ENCODE measurements around the gene WDR3.

DNA sequence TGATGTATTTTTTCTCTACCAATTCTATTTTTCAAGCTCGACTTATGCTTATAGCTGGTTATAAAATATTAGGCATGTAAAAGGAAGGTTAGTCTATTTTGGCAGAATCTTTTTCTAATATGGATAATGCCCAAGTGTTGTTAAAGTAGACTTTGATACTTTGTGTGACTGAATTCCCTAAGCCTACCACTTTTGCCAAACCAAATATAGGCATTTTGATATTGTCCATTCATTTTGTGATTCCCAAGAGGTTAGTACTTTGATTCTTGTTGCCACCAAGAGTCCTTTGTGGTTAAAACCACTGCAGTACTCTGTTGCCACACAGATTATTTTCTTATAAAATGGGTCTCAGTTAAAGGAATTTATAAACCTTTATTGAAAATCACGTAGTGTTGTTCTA lies 4.2 kb downstream of the WDR3 start:
- TF ChIP-seq, protein P1, sequence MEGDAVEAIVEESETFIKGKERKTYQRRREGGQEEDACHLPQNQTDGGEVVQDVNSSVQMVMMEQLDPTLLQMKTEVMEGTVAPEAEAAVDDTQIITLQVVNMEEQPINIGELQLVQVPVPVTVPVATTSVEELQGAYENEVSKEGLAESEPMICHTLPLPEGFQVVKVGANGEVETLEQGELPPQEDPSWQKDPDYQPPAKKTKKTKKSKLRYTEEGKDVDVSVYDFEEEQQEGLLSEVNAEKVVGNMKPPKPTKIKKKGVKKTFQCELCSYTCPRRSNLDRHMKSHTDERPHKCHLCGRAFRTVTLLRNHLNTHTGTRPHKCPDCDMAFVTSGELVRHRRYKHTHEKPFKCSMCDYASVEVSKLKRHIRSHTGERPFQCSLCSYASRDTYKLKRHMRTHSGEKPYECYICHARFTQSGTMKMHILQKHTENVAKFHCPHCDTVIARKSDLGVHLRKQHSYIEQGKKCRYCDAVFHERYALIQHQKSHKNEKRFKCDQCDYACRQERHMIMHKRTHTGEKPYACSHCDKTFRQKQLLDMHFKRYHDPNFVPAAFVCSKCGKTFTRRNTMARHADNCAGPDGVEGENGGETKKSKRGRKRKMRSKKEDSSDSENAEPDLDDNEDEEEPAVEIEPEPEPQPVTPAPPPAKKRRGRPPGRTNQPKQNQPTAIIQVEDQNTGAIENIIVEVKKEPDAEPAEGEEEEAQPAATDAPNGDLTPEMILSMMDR (IDR thresholded peaks at IDR 0.05; ENCODE audit: low read length), result no peak
- no peak for TF ChIP-seq EZH2 (IDR thresholded peaks at IDR 0.05; ENCODE audit: borderline replicate concordance, low read length)

All from OCI-LY1 (cell line).